ENCODE measurements around the gene STK11IP.

Gene STK11IP

GRCh38 chr2:219628235-219628985 lies 30.8 kb downstream of the STK11IP start:
- H3K9ac ChIP-seq (ENCODE audit: low read depth in 1 of 2, low read length in 2 of 2): no peak overlapping the region
- no peaks in the 10 kb centered on the region for H3K9me3 ChIP-seq (ENCODE audit: control insufficient read depth in 1 of 2, low read length in 2 of 2)
- H3K27ac ChIP-seq (ENCODE audit: low read depth, low read length): no peak overlapping the region
- H3K27me3 ChIP-seq (ENCODE audit: control insufficient read depth in 1 of 2, insufficient read depth in 2 of 2, low read length in 2 of 2): peaks cover 7 to 18% of the 10 kb centered on the region in 2 donors
- H3K4me1 ChIP-seq (ENCODE audit: control insufficient read depth in 1 of 2, insufficient read depth in 2 of 2, low read length in 2 of 2): no peaks in the 10 kb centered on the region
- no peaks in the 10 kb centered on the region for H3K36me3 ChIP-seq (ENCODE audit: control insufficient read depth in 1 of 2, insufficient read depth in 2 of 2, low read length in 2 of 2)
- H3K4me3 ChIP-seq (ENCODE audit: low read depth in 1 of 2, low read length in 2 of 2): no peak overlapping the region

- H3K27me3 ChIP-seq (ENCODE audit: control insufficient read depth in 1 of 2, insufficient read depth in 2 of 2, low read length in 2 of 2): peaks cover 7 to 18% of the 10 kb centered on the region in 2 donors
- H3K9ac ChIP-seq (ENCODE audit: low read depth in 1 of 2, low read length in 2 of 2): no peak overlapping the region
Measured at GRCh38 chr2:219628986-219629901, 31.6 kb downstream of the STK11IP start.

GRCh38 chr2:219629976-219630695 lies 32.5 kb downstream of the STK11IP start:
- Histone ChIP-seq H3K4me1 (ENCODE audit: control insufficient read depth in 1 of 2, insufficient read depth in 2 of 2, low read length in 2 of 2) (no peaks in the 10 kb centered on the region), H3K36me3 (ENCODE audit: control insufficient read depth in 1 of 2, insufficient read depth in 2 of 2, low read length in 2 of 2) (no peaks in the 10 kb centered on the region), H3K27me3 (ENCODE audit: control insufficient read depth in 1 of 2, insufficient read depth in 2 of 2, low read length in 2 of 2) (peaks cover 7 to 17% of the 10 kb centered on the region in 2 donors), H3K27ac (ENCODE audit: low read depth, low read length) (no peak overlapping the region), H3K9ac (ENCODE audit: low read depth in 1 of 2, low read length in 2 of 2) (no peak overlapping the region), H3K9me3 (ENCODE audit: control insufficient read depth in 1 of 2, low read length in 2 of 2) (no peaks in the 10 kb centered on the region), H3K4me3 (ENCODE audit: low read depth in 1 of 2, low read length in 2 of 2) (no peak overlapping the region)

More at GRCh38 chr2:219628986-219629901, 31.6 kb downstream of the STK11IP start:
- H3K4me1 ChIP-seq (ENCODE audit: control insufficient read depth in 1 of 2, insufficient read depth in 2 of 2, low read length in 2 of 2): no peaks in the 10 kb centered on the region
- no peaks in the 10 kb centered on the region for H3K36me3 ChIP-seq (ENCODE audit: control insufficient read depth in 1 of 2, insufficient read depth in 2 of 2, low read length in 2 of 2)
- H3K4me3 ChIP-seq (ENCODE audit: low read depth in 1 of 2, low read length in 2 of 2): no peak overlapping the region
- no peaks in the 10 kb centered on the region for H3K9me3 ChIP-seq (ENCODE audit: control insufficient read depth in 1 of 2, low read length in 2 of 2)
- H3K27ac ChIP-seq (ENCODE audit: low read depth, low read length): no peak overlapping the region

GRCh38 chr2:219630770-219631405 lies 33.2 kb downstream of the STK11IP start:
- Histone ChIP-seq H3K27ac (ENCODE audit: low read depth, low read length) (no peak overlapping the region), H3K27me3 (ENCODE audit: control insufficient read depth in 1 of 2, insufficient read depth in 2 of 2, low read length in 2 of 2) (peaks cover 7 to 13% of the 10 kb centered on the region in 2 donors), H3K36me3 (ENCODE audit: control insufficient read depth in 1 of 2, insufficient read depth in 2 of 2, low read length in 2 of 2) (no peaks in the 10 kb centered on the region), H3K9ac (ENCODE audit: low read depth in 1 of 2, low read length in 2 of 2) (no peak overlapping the region), H3K9me3 (ENCODE audit: control insufficient read depth in 1 of 2, low read length in 2 of 2) (no peaks in the 10 kb centered on the region), H3K4me1 (ENCODE audit: control insufficient read depth in 1 of 2, insufficient read depth in 2 of 2, low read length in 2 of 2) (no peaks in the 10 kb centered on the region), H3K4me3 (ENCODE audit: low read depth in 1 of 2, low read length in 2 of 2) (no peak overlapping the region)

- peaks cover 7 to 13% of the 10 kb centered on the region in 2 donors for H3K27me3 ChIP-seq (ENCODE audit: control insufficient read depth in 1 of 2, insufficient read depth in 2 of 2, low read length in 2 of 2)
- H3K27ac ChIP-seq (ENCODE audit: low read depth, low read length): no peak overlapping the region
- no peaks in the 10 kb centered on the region for H3K9me3 ChIP-seq (ENCODE audit: control insufficient read depth in 1 of 2, low read length in 2 of 2)
- no peak overlapping the region for H3K4me3 ChIP-seq (ENCODE audit: low read depth in 1 of 2, low read length in 2 of 2)
- no peaks in the 10 kb centered on the region for H3K4me1 ChIP-seq (ENCODE audit: control insufficient read depth in 1 of 2, insufficient read depth in 2 of 2, low read length in 2 of 2)
- H3K36me3 ChIP-seq (ENCODE audit: control insufficient read depth in 1 of 2, insufficient read depth in 2 of 2, low read length in 2 of 2): no peaks in the 10 kb centered on the region
- no peak overlapping the region for H3K9ac ChIP-seq (ENCODE audit: low read depth in 1 of 2, low read length in 2 of 2)
Measured at GRCh38 chr2:219631406-219631891, 33.8 kb downstream of the STK11IP start.

GRCh38 chr2:219631904-219632759 lies 34.5 kb downstream of the STK11IP start:
- Histone ChIP-seq H3K36me3 (ENCODE audit: control insufficient read depth in 1 of 2, insufficient read depth in 2 of 2, low read length in 2 of 2) (no peaks in the 10 kb centered on the region), H3K4me3 (ENCODE audit: low read depth in 1 of 2, low read length in 2 of 2) (no peak overlapping the region), H3K9ac (ENCODE audit: low read depth in 1 of 2, low read length in 2 of 2) (no peak overlapping the region), H3K27ac (ENCODE audit: low read depth, low read length) (no peak overlapping the region), H3K9me3 (ENCODE audit: control insufficient read depth in 1 of 2, low read length in 2 of 2) (no peaks in the 10 kb centered on the region), H3K4me1 (ENCODE audit: control insufficient read depth in 1 of 2, insufficient read depth in 2 of 2, low read length in 2 of 2) (no peaks in the 10 kb centered on the region), H3K27me3 (ENCODE audit: control insufficient read depth in 1 of 2, insufficient read depth in 2 of 2, low read length in 2 of 2) (peaks cover 0 to 11% of the 10 kb centered on the region in 2 donors)

GRCh38 chr2:219632760-219633105 lies 35.1 kb downstream of the STK11IP start:
- Histone ChIP-seq H3K9me3 (ENCODE audit: control insufficient read depth in 1 of 2, low read length in 2 of 2) (no peaks in the 10 kb centered on the region), H3K36me3 (ENCODE audit: control insufficient read depth in 1 of 2, insufficient read depth in 2 of 2, low read length in 2 of 2) (no peaks in the 10 kb centered on the region), H3K9ac (ENCODE audit: low read depth in 1 of 2, low read length in 2 of 2) (no peak overlapping the region), H3K4me1 (ENCODE audit: control insufficient read depth in 1 of 2, insufficient read depth in 2 of 2, low read length in 2 of 2) (no peaks in the 10 kb centered on the region), H3K4me3 (ENCODE audit: low read depth in 1 of 2, low read length in 2 of 2) (no peak overlapping the region), H3K27ac (ENCODE audit: low read depth, low read length) (no peak overlapping the region), H3K27me3 (ENCODE audit: control insufficient read depth in 1 of 2, insufficient read depth in 2 of 2, low read length in 2 of 2) (peaks cover 0 to 14% of the 10 kb centered on the region in 2 donors)

- no peaks in the 10 kb centered on the region for H3K9me3 ChIP-seq (ENCODE audit: control insufficient read depth in 1 of 2, low read length in 2 of 2)
- H3K9ac ChIP-seq (ENCODE audit: low read depth in 1 of 2, low read length in 2 of 2): no peak overlapping the region
- no peaks in the 10 kb centered on the region for H3K36me3 ChIP-seq (ENCODE audit: control insufficient read depth in 1 of 2, insufficient read depth in 2 of 2, low read length in 2 of 2)
- H3K27me3 ChIP-seq (ENCODE audit: control insufficient read depth in 1 of 2, insufficient read depth in 2 of 2, low read length in 2 of 2): peaks cover 0 to 12% of the 10 kb centered on the region in 2 donors
- no peaks in the 10 kb centered on the region for H3K4me1 ChIP-seq (ENCODE audit: control insufficient read depth in 1 of 2, insufficient read depth in 2 of 2, low read length in 2 of 2)
- H3K4me3 ChIP-seq (ENCODE audit: low read depth in 1 of 2, low read length in 2 of 2): no peak overlapping the region
- no peak overlapping the region for H3K27ac ChIP-seq (ENCODE audit: low read depth, low read length)
Measured at GRCh38 chr2:219633276-219634065, 35.8 kb downstream of the STK11IP start.
